Glutamatergic neuron (in vitro differentiated cells): ENCODE measurements around the gene ACYP1. TPM values are rescaled to one million over a fixed set of nuclear protein-coding genes. Genes with fewer than 3 reads are reported as not detected.

Experiments used
- DNase-seq: peaks from one replicate; pipeline ENCODE4 v3.0.0; 2022
- H3K27ac Mint-ChIP-seq: one replicate; pipeline ENCODE4 v1.8.0; 2020; ENCODE audit warnings: mild to moderate bottlenecking, mixed read lengths, inconsistent platforms; ENCODE audit not compliant: unreplicated experiment
- H3K27me3 Mint-ChIP-seq: one replicate; pipeline ENCODE4 v1.8.0; 2020; ENCODE audit warnings: mild to moderate bottlenecking, moderate library complexity, mixed read lengths, inconsistent platforms; ENCODE audit not compliant: unreplicated experiment
- H3K36me3 Mint-ChIP-seq: one replicate; pipeline ENCODE4 v1.8.0; 2020; ENCODE audit warnings: mild to moderate bottlenecking, mixed read lengths, inconsistent platforms; ENCODE audit not compliant: unreplicated experiment
- H3K4me1 Mint-ChIP-seq: one replicate; pipeline ENCODE4 v1.8.0; 2020; ENCODE audit warnings: mild to moderate bottlenecking, low read depth, mixed read lengths, inconsistent platforms; ENCODE audit not compliant: unreplicated experiment
- H3K4me3 Mint-ChIP-seq: one replicate; pipeline ENCODE4 v1.8.0; 2020; ENCODE audit warnings: mild to moderate bottlenecking, mixed read lengths, inconsistent platforms; ENCODE audit not compliant: unreplicated experiment
- H3K9me3 Mint-ChIP-seq: one replicate; pipeline ENCODE4 v1.8.0; 2020; ENCODE audit warnings: mild to moderate bottlenecking, moderate library complexity, mixed read lengths, inconsistent platforms; ENCODE audit not compliant: unreplicated experiment
- CTCF ChIP-seq: fragments of 200-600 bp; sonication (generic); IDR thresholded peaks from one replicate; pipeline ENCODE4 v1.5.0; 2021; ENCODE audit not compliant: partially characterized antibody, unreplicated experiment
- total RNA-seq: library from RNA; stranded (reverse); fragmentation: NEBNext Ultra II Directional; extraction: Animal tissue kit (Norgen Biotek cat#: 25700); gene quantifications from one replicate; pipeline ENCODE4 v1.2.1, GENCODE V29; 2021; ENCODE audit not compliant: unreplicated experiment

ACYP1 gene
- total RNA-seq, 1 donor from 2014 or later = 14.3 TPM

- Mint-ChIP-seq H3K4me1 (peaks cover 3% of the 10 kb centered on the region), H3K9me3 (no peaks in the 10 kb centered on the region), H3K27me3 (no peaks in the 10 kb centered on the region), H3K4me3 (no peak overlapping the region), H3K36me3 (no peaks in the 10 kb centered on the region), H3K27ac (no peak overlapping the region)
- no peak for DNase-seq
- TF ChIP-seq CTCF = no peak
Measured at GRCh38 chr14:75040959-75041358, 22.9 kb downstream of the ACYP1 start.

GRCh38 chr14:75040507-75040906, 23.3 kb downstream of the ACYP1 start:
- Mint-ChIP-seq H3K9me3 (no peaks in the 10 kb centered on the region), H3K27ac (no peak overlapping the region), H3K27me3 (no peaks in the 10 kb centered on the region), H3K4me3 (no peak overlapping the region), H3K4me1 (peaks cover 3% of the 10 kb centered on the region), H3K36me3 (no peaks in the 10 kb centered on the region)
- no peak for DNase-seq
- no peak for TF ChIP-seq CTCF

GRCh38 chr14:75032939-75033338, 30.9 kb downstream of the ACYP1 start:
- H3K27me3 Mint-ChIP-seq = no peaks in the 10 kb centered on the region
- H3K9me3 Mint-ChIP-seq = no peaks in the 10 kb centered on the region
- no peak for DNase-seq
- TF ChIP-seq CTCF = no peak
- H3K27ac Mint-ChIP-seq = no peak overlapping the region
- H3K4me1 Mint-ChIP-seq = no peaks in the 10 kb centered on the region
- H3K36me3 Mint-ChIP-seq = no peaks in the 10 kb centered on the region
- no peak overlapping the region for H3K4me3 Mint-ChIP-seq

GRCh38 chr14:75030147-75030546, 33.7 kb downstream of the ACYP1 start:
- no peak for TF ChIP-seq CTCF
- no peaks in the 10 kb centered on the region for H3K4me1 Mint-ChIP-seq
- no peaks in the 10 kb centered on the region for H3K9me3 Mint-ChIP-seq
- no peak for DNase-seq
- H3K27me3 Mint-ChIP-seq = no peaks in the 10 kb centered on the region
- H3K36me3 Mint-ChIP-seq = no peaks in the 10 kb centered on the region
- H3K27ac Mint-ChIP-seq = no peak overlapping the region
- H3K4me3 Mint-ChIP-seq = no peak overlapping the region

GRCh38 chr14:75025876-75026275, 37.9 kb downstream of the ACYP1 start:
- H3K36me3 Mint-ChIP-seq = no peaks in the 10 kb centered on the region
- peaks cover 1% of the 10 kb centered on the region for H3K9me3 Mint-ChIP-seq
- H3K27me3 Mint-ChIP-seq = no peaks in the 10 kb centered on the region
- no peak overlapping the region for H3K27ac Mint-ChIP-seq
- no peak for TF ChIP-seq CTCF
- no peak for DNase-seq
- no peaks in the 10 kb centered on the region for H3K4me1 Mint-ChIP-seq
- no peak overlapping the region for H3K4me3 Mint-ChIP-seq
